ENCODE data around the gene DENND11. TPM values are rescaled to one million over a fixed set of nuclear protein-coding genes. Genes with fewer than 3 reads are reported as not detected.

DENND11 gene, protein sequence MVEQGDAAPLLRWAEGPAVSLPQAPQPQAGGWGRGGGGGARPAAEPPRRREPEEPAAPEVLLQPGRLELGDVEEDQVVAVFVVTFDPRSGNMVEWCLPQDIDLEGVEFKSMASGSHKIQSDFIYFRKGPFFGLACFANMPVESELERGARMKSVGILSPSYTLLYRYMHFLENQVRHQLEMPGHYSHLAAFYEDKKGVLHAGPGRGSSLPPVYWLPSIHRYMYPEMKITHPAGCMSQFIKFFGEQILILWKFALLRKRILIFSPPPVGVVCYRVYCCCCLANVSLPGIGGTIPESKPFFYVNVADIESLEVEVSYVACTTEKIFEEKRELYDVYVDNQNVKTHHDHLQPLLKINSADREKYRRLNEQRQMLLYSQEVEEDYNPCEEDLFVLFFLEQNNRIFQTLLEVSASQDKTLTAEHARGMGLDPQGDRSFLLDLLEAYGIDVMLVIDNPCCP
- polyA plus RNA-seq = 4.3 and 6.8 TPM in 2 replicates

DNA sequence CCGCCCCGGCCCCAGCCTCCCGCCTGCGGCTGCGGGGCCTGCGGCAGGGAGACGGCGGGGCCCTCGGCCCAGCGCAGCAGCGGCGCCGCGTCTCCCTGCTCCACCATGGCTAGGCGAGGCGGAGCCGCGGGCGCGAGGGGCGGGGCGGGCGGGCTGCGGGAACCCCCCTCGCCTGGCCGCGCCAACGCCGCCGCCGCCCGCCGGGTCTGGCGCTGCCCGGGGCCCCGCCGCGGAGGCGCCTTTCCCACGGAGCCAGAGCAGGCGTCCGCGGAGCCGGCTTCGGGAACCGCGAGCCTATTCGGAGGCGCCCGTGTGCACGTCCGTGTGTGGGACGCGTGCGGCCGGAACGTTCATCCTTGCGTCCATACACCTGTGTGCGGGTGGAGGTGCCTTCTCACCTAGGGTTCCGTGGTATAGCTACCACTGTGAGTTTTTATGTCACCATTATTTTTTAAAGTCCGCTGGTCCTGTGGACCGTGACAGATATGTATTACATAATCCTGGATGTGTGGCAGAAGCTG is at the start of gene DENND11:
Gene DENND11, minus strand, starts transcription at position 120 of the 521 bp plus-strand sequence. Its CDS starts 13 bp downstream, at position 107.

GRCh38 chr7:141737836-141738591 is 36.0 kb upstream of the DENND11 start, which contains the start of gene SSBP1:
Gene SSBP1 (plus strand): TSS chr7:141738358. CDS start chr7:141739167, 809 bp downstream.

DNA sequence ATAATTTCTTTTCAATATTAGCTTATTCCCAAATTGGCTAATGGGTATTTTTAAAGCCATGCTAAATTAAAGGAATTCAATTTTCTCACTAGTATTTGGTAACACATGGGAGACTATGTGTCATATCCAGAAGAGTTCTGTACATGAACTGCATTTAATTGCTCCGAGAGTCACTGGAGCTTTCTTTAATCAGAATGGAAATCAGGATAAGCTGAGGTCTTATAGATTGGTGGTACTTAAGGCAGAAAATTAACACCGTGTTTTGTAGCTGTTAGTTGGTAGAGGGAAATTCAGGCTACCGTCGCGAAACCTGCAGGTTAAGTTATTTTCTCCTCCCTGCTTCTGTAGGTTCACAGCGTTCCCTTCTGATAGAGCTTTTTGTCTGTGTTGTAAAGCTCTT is 6.4 kb upstream of the DENND11 start, which contains the start of gene WEE2:
Gene WEE2, plus strand, starts transcription at position 3 of the 400 bp plus-strand sequence. CDS start 406 bp downstream, outside the sequence.

Other genes with a start within 250 kb of the DENND11 start
- 28.5 and 38.8 TPM in 2 replicates for gene AGK, start 150.8 kb downstream of the DENND11 start, polyA plus RNA-seq
- not detected in 2 replicates for gene WEE2, start 6.2 kb upstream of the DENND11 start, polyA plus RNA-seq
- 408 and 438 TPM in 2 replicates for gene SSBP1, start 36.2 kb upstream of the DENND11 start, polyA plus RNA-seq
- not detected in 2 replicates for gene TAS2R3, start 61.9 kb upstream of the DENND11 start, polyA plus RNA-seq
- 1.1 TPM in 1 of 2 replicates, not detected in the other for gene TAS2R4, start 74.5 kb upstream of the DENND11 start, polyA plus RNA-seq
- not detected in 2 replicates for gene TAS2R5, start 88.1 kb upstream of the DENND11 start, polyA plus RNA-seq
- gene PRSS37, start 139.3 kb upstream of the DENND11 start, polyA plus RNA-seq = 0.39 and 1.6 TPM in 2 replicates
- not detected in 2 replicates for gene OR9A4, start 214.2 kb upstream of the DENND11 start, polyA plus RNA-seq
- not detected in 2 replicates for gene CLEC5A, start 244.8 kb upstream of the DENND11 start, polyA plus RNA-seq